GM23338 (cell line): ENCODE measurements around the gene NPHP4. TPM values are rescaled to one million over a fixed set of nuclear protein-coding genes. Genes with fewer than 3 reads are reported as not detected.

Experiments
- ATAC-seq: fragments of 200-7000 bp; cut with Tn5 transposase; 3 replicates; pipeline ENCODE4 v1.9.1; 2020
- DNase-seq: peaks from one replicate; pipeline ENCODE4 v3.0.0-alpha.2; 2015; ENCODE audit warnings: low spot score
- H2AFZ ChIP-seq: fragments of 200-600 bp; sonication (generic); 2 replicates; pipeline ENCODE4 v1.8.0; 2016; ENCODE audit warnings: antibody characterized with exemption, mild to moderate bottlenecking, moderate library complexity
- H3F3A ChIP-seq: fragments of 200-600 bp; sonication (generic); replicated peaks from 2 replicates; pipeline ENCODE4 v1.8.0; 2017; ENCODE audit warnings: antibody characterized with exemption, mixed run types, low read depth
- H3K27ac ChIP-seq: fragments of 200-600 bp; sonication (generic); 2 replicates; pipeline ENCODE4 v1.6.1; 2016; ENCODE audit warnings: low read depth
- H3K27me3 ChIP-seq: fragments of 200-600 bp; sonication (generic); 2 replicates; pipeline ENCODE4 v1.8.0; 2016; ENCODE audit warnings: mild to moderate bottlenecking, mixed run types, moderate library complexity; ENCODE audit not compliant: insufficient read depth
- H3K36me3 ChIP-seq: fragments of 200-600 bp; sonication (generic); 2 replicates; pipeline ENCODE4 v1.8.0; 2016; ENCODE audit warnings: mild to moderate bottlenecking; ENCODE audit not compliant: insufficient read depth
- H3K4me1 ChIP-seq: fragments of 200-600 bp; sonication (generic); 2 replicates; pipeline ENCODE4 v1.8.0; 2016; ENCODE audit warnings: mild to moderate bottlenecking, moderate library complexity; ENCODE audit not compliant: insufficient read depth
- H3K4me2 ChIP-seq: fragments of 200-600 bp; sonication (generic); 2 replicates; pipeline ENCODE4 v1.7.1; 2017; ENCODE audit warnings: mixed run types
- H3K4me3 ChIP-seq: fragments of 200-600 bp; sonication (generic); 2 replicates; pipeline ENCODE4 v1.6.1; 2016; ENCODE audit warnings: mixed run types
- H3K79me2 ChIP-seq: fragments of 200-600 bp; sonication (generic); replicated peaks from 2 replicates; pipeline ENCODE4 v1.8.0; 2017; ENCODE audit warnings: mild to moderate bottlenecking; ENCODE audit not compliant: insufficient read depth
- H3K9me2 ChIP-seq: fragments of 200-600 bp; sonication (generic); 2 replicates; pipeline ENCODE4 v1.8.0; 2017; ENCODE audit not compliant: insufficient read depth
- H4K20me1 ChIP-seq: fragments of 200-600 bp; sonication (generic); replicated peaks from 2 replicates; pipeline ENCODE4 v1.8.0; 2017; ENCODE audit warnings: mild to moderate bottlenecking; ENCODE audit not compliant: insufficient read depth
- H3K27ac Mint-ChIP-seq: 2 replicates; pipeline ENCODE4 v1.8.0; 2020; ENCODE audit warnings: inconsistent platforms, mild to moderate bottlenecking, moderate library complexity, mixed read lengths
- H3K27me3 Mint-ChIP-seq: 3 replicates; pipeline ENCODE4 v1.8.0; 2022; ENCODE audit warnings: low read depth, mild to moderate bottlenecking, moderate library complexity, mixed read lengths, inconsistent platforms; ENCODE audit not compliant: insufficient read depth, poor library complexity
- H3K36me3 Mint-ChIP-seq: 3 replicates; pipeline ENCODE4 v1.8.0; 2021; ENCODE audit warnings: low read depth, mild to moderate bottlenecking, inconsistent platforms, moderate library complexity, mixed read lengths
- H3K4me1 Mint-ChIP-seq: 3 replicates; pipeline ENCODE4 v1.8.0; 2020; ENCODE audit warnings: mild to moderate bottlenecking, inconsistent platforms, mixed read lengths
- H3K4me3 Mint-ChIP-seq: 3 replicates; pipeline ENCODE4 v1.8.0; 2021; ENCODE audit warnings: moderate library complexity, mild to moderate bottlenecking, inconsistent platforms, mixed read lengths
- H3K9me3 Mint-ChIP-seq: 3 replicates; pipeline ENCODE4 v1.8.0; 2020; ENCODE audit warnings: moderate library complexity, mild to moderate bottlenecking, inconsistent platforms, mixed read lengths
- CREB1 ChIP-seq: fragments of 250-450 bp; sonication (Bioruptor Pico); IDR thresholded peaks from 2 replicates; pipeline ENCODE4 v1.5.0; 2020; ENCODE audit warnings: low read depth, mild to moderate bottlenecking, moderate library complexity
- CTCF ChIP-seq, 2 experiments: fragments of 200-600 bp in 1 of 2; sonication (generic) in 1 of 2; conservative IDR thresholded peaks; 2 replicates each; pipeline versions ENCODE4 v1.5.1 to v1.6.1; 2016 to 2017; ENCODE audit warnings: antibody characterized with exemption in 2 of 2, low read depth in 2 of 2, mild to moderate bottlenecking in 2 of 2, moderate library complexity in 1 of 2
- ETS1 ChIP-seq: IDR thresholded peaks from 2 replicates; pipeline ENCODE4 v1.6.1; 2016; ENCODE audit warnings: antibody characterized with exemption
- EZH2 ChIP-seq: fragments of 200-600 bp; sonication (generic); IDR thresholded peaks from one replicate; pipeline ENCODE4 v1.8.0; 2017; ENCODE audit warnings: antibody characterized with exemption, mild to moderate bottlenecking, low read depth; ENCODE audit not compliant: unreplicated experiment
- NANOG ChIP-seq: IDR thresholded peaks from 2 replicates; pipeline ENCODE4 v1.6.1; 2016; ENCODE audit warnings: antibody characterized with exemption, borderline replicate concordance
- POLR2AphosphoS5 ChIP-seq: IDR thresholded peaks from 2 replicates; pipeline ENCODE4 v1.6.1; 2016; ENCODE audit warnings: antibody characterized with exemption, low read depth
- REST ChIP-seq: IDR thresholded peaks from one replicate; pipeline ENCODE4 v1.6.1; 2018; ENCODE audit warnings: antibody characterized with exemption; ENCODE audit not compliant: unreplicated experiment
- ZNF114 ChIP-seq: fragments of 250-450 bp; sonication (Bioruptor Pico); IDR thresholded peaks from 2 replicates; pipeline ENCODE4 v1.5.0; 2020; ENCODE audit warnings: mild to moderate bottlenecking, moderate library complexity
- ZNF331 ChIP-seq: fragments of 250-450 bp; sonication (Bioruptor Pico); IDR thresholded peaks from 2 replicates; pipeline ENCODE4 v1.5.0; 2020; ENCODE audit warnings: low read depth, mild to moderate bottlenecking, moderate library complexity
- ZNF462 ChIP-seq: fragments of 250-450 bp; sonication (Bioruptor Pico); IDR thresholded peaks from 2 replicates; pipeline ENCODE4 v1.5.0; 2020; ENCODE audit warnings: mild to moderate bottlenecking, moderate library complexity
- polyA plus RNA-seq: library from polyadenylated mRNA; unstranded; fragments of >200 nt; fragmentation: Nextera tagmentation; extraction: Ambion mirVana; gene quantifications from 2 replicates; pipeline ENCODE4 v1.2.1, GENCODE V29; 2016
- total RNA-seq: library from RNA; depleted of rRNA; stranded (reverse); fragments of >200 nt; shearing (Covaris generic); gene quantifications from 2 replicates; pipeline ENCODE4 v1.2.3, GENCODE V29; 2014

NPHP4 gene
- total and polyA plus RNA-seq, 2 experiments from 2014 or later = 2.5 to 12.4 TPM

- no peak for TF ChIP-seq REST
- no peak for TF ChIP-seq CREB1 (CRISPR knock-in tag)
- TF ChIP-seq NANOG = no peak
- TF ChIP-seq EZH2 = no peak
- TF ChIP-seq POLR2AphosphoS5 = no peak
- no peak for TF ChIP-seq ZNF114 (CRISPR knock-in tag)
- no peak for TF ChIP-seq ETS1
- no peak for TF ChIP-seq ZNF331 (CRISPR knock-in tag)
- TF ChIP-seq CTCF (conservative IDR thresholded peaks at IDR 0.05; ENCODE audit: low read depth in 2 of 2) = no peak
Measured at GRCh38 chr1:5887971-5888361, 104.3 kb downstream of the NPHP4 start (continued).

GRCh38 chr1:5887349-5887970 lies 104.8 kb downstream of the NPHP4 start:
- Histone ChIP-seq H3K4me1 (no peaks in the 10 kb centered on the region), H4K20me1 (no peaks in the 10 kb centered on the region), H3K36me3 (no peaks in the 10 kb centered on the region), H3K27me3 (no peaks in the 10 kb centered on the region), H3K9me2 (no peaks in the 10 kb centered on the region), H2AFZ (no peak overlapping the region), H3F3A (no peaks in the 10 kb centered on the region), H3K4me3 (no peak overlapping the region), H3K79me2 (no peaks in the 10 kb centered on the region), H3K4me2 (no peak overlapping the region), H3K27ac (no peak overlapping the region)
- peak overlapping the region; percentile 70; the same call in 1 of the 2 replicates for H3K27ac Mint-ChIP-seq
- peaks cover 10% of the 10 kb centered on the region for H3K27me3 Mint-ChIP-seq
- DNase-seq = no peak
- peaks cover 6% of the 10 kb centered on the region for H3K4me1 Mint-ChIP-seq
- H3K36me3 Mint-ChIP-seq = peaks cover 11% of the 10 kb centered on the region; the same call in 2 of the 3 replicates
- no peak overlapping the region for H3K4me3 Mint-ChIP-seq
- ATAC-seq = no peak
- no peaks in the 10 kb centered on the region for H3K9me3 Mint-ChIP-seq
- TF ChIP-seq POLR2AphosphoS5 (no peak), ZNF462 (CRISPR knock-in tag) (no peak), ETS1 (no peak), EZH2 (no peak), NANOG (no peak)
